Panc1 (cell line): ENCODE measurements around the gene TESK1. TPM values are rescaled to one million over a fixed set of nuclear protein-coding genes. Genes with fewer than 3 reads are reported as not detected.

Experiments
- ATAC-seq: fragments of 200-7000 bp; cut with Tn5 transposase; 2 replicates; pipeline ENCODE4 v1.9.1; 2020; ENCODE audit warnings: mild to moderate bottlenecking, moderate library complexity
- BruUV-seq: library from RNA; stranded (reverse); fragments of 400-500 nt; replicated peaks from 2 replicates; lab custom pipeline; 2021; lab: Mats Ljungman, UMichigan
- CTCF ChIA-PET: fragments of 300-600 bp; sonication (Branson Sonifier 250); formaldehyde crosslinking; loops from one replicate; lab custom pipeline; 2022; ENCODE audit warnings: antibody characterized with exemption; lab: Charles Lee
- POLR2A ChIA-PET: fragments of 300-600 bp; sonication (Branson Sonifier 250); formaldehyde crosslinking; loops from one replicate; lab custom pipeline; 2022; ENCODE audit warnings: antibody characterized with exemption; lab: Charles Lee
- DNase-seq: peaks from one replicate; pipeline ENCODE4 v3.0.0-alpha.2; 2010; ENCODE audit warnings: low read depth, low spot score
- H3K27ac ChIP-seq: 2 replicates; pipeline ENCODE4 v1.5.1; 2011; ENCODE audit warnings: mild to moderate bottlenecking, low read length, inconsistent platforms
- H3K27me3 ChIP-seq: fragments of 200-500 bp; sonication (Bioruptor generic); 2 replicates; pipeline ENCODE4 v1.6.0; 2014; ENCODE audit warnings: low read length, inconsistent platforms; ENCODE audit not compliant: control insufficient read depth, insufficient read depth
- H3K36me3 ChIP-seq: fragments of 200-500 bp; sonication (Bioruptor generic); 2 replicates; pipeline ENCODE4 v1.5.1; 2014; ENCODE audit warnings: inconsistent platforms, mild to moderate bottlenecking, low read length, moderate library complexity; ENCODE audit not compliant: control insufficient read depth, insufficient read depth
- H3K4me1 ChIP-seq: 2 replicates; pipeline ENCODE4 v1.5.1; 2011; ENCODE audit warnings: inconsistent platforms, mild to moderate bottlenecking, low read length, moderate library complexity; ENCODE audit not compliant: control insufficient read depth, insufficient read depth
- H3K4me3 ChIP-seq, 2 experiments: 2 replicates each; pipeline ENCODE4 v1.5.1; 2011 to 2012; ENCODE audit warnings: low read depth in 2 of 2, low read length in 2 of 2, mild to moderate bottlenecking in 2 of 2, inconsistent platforms in 1 of 2, moderate library complexity in 1 of 2
- H3K9me3 ChIP-seq: fragments of 200-500 bp; sonication (Bioruptor generic); 2 replicates; pipeline ENCODE4 v1.5.1; 2014; ENCODE audit warnings: low read depth, mild to moderate bottlenecking, inconsistent platforms, low read length, moderate library complexity; ENCODE audit not compliant: control insufficient read depth, insufficient read depth
- POLR2AphosphoS5 ChIP-seq: IDR thresholded peaks from 2 replicates; pipeline ENCODE4 v1.6.1; 2012; ENCODE audit warnings: mild to moderate bottlenecking, low read depth, low read length, moderate library complexity
- SIN3A ChIP-seq: IDR thresholded peaks from 2 replicates; pipeline ENCODE4 v1.6.1; 2012; ENCODE audit warnings: low read depth, mild to moderate bottlenecking, low read length, moderate library complexity, borderline replicate concordance; ENCODE audit not compliant: insufficient read depth
- TCF7L2 ChIP-seq: IDR thresholded peaks from 2 replicates; pipeline ENCODE4 v1.6.1; 2011; ENCODE audit warnings: mild to moderate bottlenecking, low read depth, low read length, inconsistent platforms
- in situ Hi-C: cut with HindIII; loops from 2 replicates; pipeline ENCODE4 v1.10.0; 2016; ENCODE audit warnings: low sequenced_read_pairs, low pct_unique_long_range_greater_than_20kb
- intact Hi-C: fragments of 100-400 bp; cut with micrococcal nuclease; formaldehyde crosslinking; loops from one replicate; pipeline ENCODE4 v1.10.0; 2022; ENCODE audit not compliant: unreplicated experiment
- total RNA-seq: library from RNA; stranded (reverse); gene quantifications from one replicate; pipeline ENCODE4 v1.2.1, GENCODE V29; 2021; ENCODE audit not compliant: unreplicated experiment
- TF ChIP-seq, protein P1 (sequence below), 2 experiments: IDR thresholded peaks; 2 replicates each; pipeline ENCODE4 v1.6.1; 2011 to 2012; ENCODE audit warnings: low read depth in 2 of 2, control low read depth in 1 of 2, low read length in 1 of 2, mild to moderate bottlenecking in 1 of 2, moderate library complexity in 1 of 2; ENCODE audit not compliant: insufficient read depth in 1 of 2
- TF ChIP-seq, protein P2 (sequence below): fragments of 450-650 bp; IDR thresholded peaks from 2 replicates; pipeline ENCODE4 v1.5.1; 2017; ENCODE audit warnings: mild to moderate bottlenecking

TESK1 gene
- total RNA-seq, 1 experiment from 2014 or later = 55.0 TPM

DNA sequence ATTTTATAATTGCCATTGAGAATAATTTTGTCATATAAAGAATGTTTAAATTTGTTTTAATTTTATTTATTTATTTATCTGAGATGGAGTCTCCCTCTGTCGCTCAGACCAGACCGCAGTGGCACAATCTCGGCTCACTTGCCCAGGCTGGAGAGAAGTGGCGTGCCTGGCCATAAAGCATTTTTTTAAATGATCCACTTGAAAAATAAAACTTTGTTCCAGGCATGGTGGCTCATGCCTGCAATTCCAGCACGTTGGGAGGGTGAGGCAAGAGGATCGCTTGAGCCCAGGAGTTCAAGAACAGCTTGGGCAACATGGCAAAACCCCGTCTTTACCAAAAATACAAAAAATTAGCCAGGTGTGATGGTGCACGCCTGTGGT lies 47.8 kb downstream of the TESK1 start:
- DNase-seq (no peak), ATAC-seq (no peak)
- Histone ChIP-seq H3K36me3 (no peaks in the 10 kb centered on the region), H3K9me3 (no peaks in the 10 kb centered on the region), H3K27ac (no peak overlapping the region), H3K4me3 (no peak overlapping the region), H3K27me3 (no peaks in the 10 kb centered on the region), H3K4me1 (peaks cover 3% of the 10 kb centered on the region; the same call in 1 of the 2 replicates)
- ChIA-PET CTCF (no interaction called here), POLR2A (no interaction called here)
- in situ Hi-C loops = no loop called here
- TF ChIP-seq, protein P1, sequence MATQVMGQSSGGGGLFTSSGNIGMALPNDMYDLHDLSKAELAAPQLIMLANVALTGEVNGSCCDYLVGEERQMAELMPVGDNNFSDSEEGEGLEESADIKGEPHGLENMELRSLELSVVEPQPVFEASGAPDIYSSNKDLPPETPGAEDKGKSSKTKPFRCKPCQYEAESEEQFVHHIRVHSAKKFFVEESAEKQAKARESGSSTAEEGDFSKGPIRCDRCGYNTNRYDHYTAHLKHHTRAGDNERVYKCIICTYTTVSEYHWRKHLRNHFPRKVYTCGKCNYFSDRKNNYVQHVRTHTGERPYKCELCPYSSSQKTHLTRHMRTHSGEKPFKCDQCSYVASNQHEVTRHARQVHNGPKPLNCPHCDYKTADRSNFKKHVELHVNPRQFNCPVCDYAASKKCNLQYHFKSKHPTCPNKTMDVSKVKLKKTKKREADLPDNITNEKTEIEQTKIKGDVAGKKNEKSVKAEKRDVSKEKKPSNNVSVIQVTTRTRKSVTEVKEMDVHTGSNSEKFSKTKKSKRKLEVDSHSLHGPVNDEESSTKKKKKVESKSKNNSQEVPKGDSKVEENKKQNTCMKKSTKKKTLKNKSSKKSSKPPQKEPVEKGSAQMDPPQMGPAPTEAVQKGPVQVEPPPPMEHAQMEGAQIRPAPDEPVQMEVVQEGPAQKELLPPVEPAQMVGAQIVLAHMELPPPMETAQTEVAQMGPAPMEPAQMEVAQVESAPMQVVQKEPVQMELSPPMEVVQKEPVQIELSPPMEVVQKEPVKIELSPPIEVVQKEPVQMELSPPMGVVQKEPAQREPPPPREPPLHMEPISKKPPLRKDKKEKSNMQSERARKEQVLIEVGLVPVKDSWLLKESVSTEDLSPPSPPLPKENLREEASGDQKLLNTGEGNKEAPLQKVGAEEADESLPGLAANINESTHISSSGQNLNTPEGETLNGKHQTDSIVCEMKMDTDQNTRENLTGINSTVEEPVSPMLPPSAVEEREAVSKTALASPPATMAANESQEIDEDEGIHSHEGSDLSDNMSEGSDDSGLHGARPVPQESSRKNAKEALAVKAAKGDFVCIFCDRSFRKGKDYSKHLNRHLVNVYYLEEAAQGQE (IDR thresholded peaks at IDR 0.05; ENCODE audit: insufficient read depth in 1 of 2, low read depth in 2 of 2, low read length in 1 of 2) = no peak
- TF ChIP-seq POLR2AphosphoS5 (no peak), TCF7L2 (no peak), SIN3A (no peak)
- TF ChIP-seq, protein P2, sequence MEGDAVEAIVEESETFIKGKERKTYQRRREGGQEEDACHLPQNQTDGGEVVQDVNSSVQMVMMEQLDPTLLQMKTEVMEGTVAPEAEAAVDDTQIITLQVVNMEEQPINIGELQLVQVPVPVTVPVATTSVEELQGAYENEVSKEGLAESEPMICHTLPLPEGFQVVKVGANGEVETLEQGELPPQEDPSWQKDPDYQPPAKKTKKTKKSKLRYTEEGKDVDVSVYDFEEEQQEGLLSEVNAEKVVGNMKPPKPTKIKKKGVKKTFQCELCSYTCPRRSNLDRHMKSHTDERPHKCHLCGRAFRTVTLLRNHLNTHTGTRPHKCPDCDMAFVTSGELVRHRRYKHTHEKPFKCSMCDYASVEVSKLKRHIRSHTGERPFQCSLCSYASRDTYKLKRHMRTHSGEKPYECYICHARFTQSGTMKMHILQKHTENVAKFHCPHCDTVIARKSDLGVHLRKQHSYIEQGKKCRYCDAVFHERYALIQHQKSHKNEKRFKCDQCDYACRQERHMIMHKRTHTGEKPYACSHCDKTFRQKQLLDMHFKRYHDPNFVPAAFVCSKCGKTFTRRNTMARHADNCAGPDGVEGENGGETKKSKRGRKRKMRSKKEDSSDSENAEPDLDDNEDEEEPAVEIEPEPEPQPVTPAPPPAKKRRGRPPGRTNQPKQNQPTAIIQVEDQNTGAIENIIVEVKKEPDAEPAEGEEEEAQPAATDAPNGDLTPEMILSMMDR = no peak
- no TSS peak for BruUV-seq
- intact Hi-C loops = loop anchor here (10.0 kb wide), 1 partner anchor 162 kb away; the partner anchor contains the start of genes HINT2 and SPAG8

GRCh38 chr9:35653611-35654010 lies 48.5 kb downstream of the TESK1 start:
- CTCF ChIA-PET = interaction anchor here (0.6 to 0.7 kb wide), 3 partner anchors 32 to 229 kb away, joined by 3 to 8 read pairs (median 3); no protein-coding TSS in a partner anchor
- Histone ChIP-seq H3K27me3 (no peaks in the 10 kb centered on the region), H3K4me1 (peaks cover 3% of the 10 kb centered on the region; the same call in 1 of the 2 replicates), H3K4me3 (no peak overlapping the region), H3K36me3 (no peaks in the 10 kb centered on the region), H3K27ac (no peak overlapping the region), H3K9me3 (no peaks in the 10 kb centered on the region)
- BruUV-seq = no TSS peak
- ATAC-seq (no peak), DNase-seq (no peak)
- TF ChIP-seq TCF7L2 (no peak), SIN3A (no peak), POLR2AphosphoS5 (no peak)
- TF ChIP-seq, protein P2 = no peak
- TF ChIP-seq, protein P1 (IDR thresholded peaks at IDR 0.05; ENCODE audit: insufficient read depth in 1 of 2, low read depth in 2 of 2, low read length in 1 of 2) = no peak
- POLR2A ChIA-PET = no interaction called here
- in situ Hi-C loops = no loop called here
- intact Hi-C loops = loop anchor here (10.0 kb wide), 1 partner anchor 161 kb away; the partner anchor contains the start of genes HINT2 and SPAG8
